Ovary (tissue), 3 donors: ENCODE data around the gene CEBPZOS.

Experiments
- CTCF ChIP-seq, 3 donors: fragments of 450-650 bp in 2 of 3; fragments of 200-600 bp in 1 of 3; IDR thresholded peaks; one replicate each; pipeline versions ENCODE4 v1.5.1 to v1.8.0; 2016 to 2022; ENCODE audit warnings: antibody characterized with exemption in 3 of 3, mild to moderate bottlenecking in 1 of 3
- EP300 ChIP-seq: sonication (generic); formaldehyde crosslinking; IDR thresholded peaks from one replicate; pipeline ENCODE4 v1.6.1; 2017; ENCODE audit warnings: antibody characterized with exemption
- POLR2A ChIP-seq: fragments of 450-650 bp; IDR thresholded peaks from one replicate; pipeline ENCODE4 v1.6.1; 2017; ENCODE audit warnings: antibody characterized with exemption, mild to moderate bottlenecking, moderate library complexity
- donor health status: DM: no; HTN: no; CAD: no.

- TF ChIP-seq CTCF (IDR thresholded peaks at IDR 0.05) (no peak), EP300 (no peak), POLR2A (no peak)
Observed at GRCh38 chr2:37215250-37215649, 19.0 kb downstream of the CEBPZOS start.
